ENCODE measurements around the gene GNAO1. TPM values are rescaled to one million over a fixed set of nuclear protein-coding genes. Genes with fewer than 3 reads are reported as not detected.

The GNAO1 gene
- polyA plus RNA-seq, 6 donors from 2014 or later = 0.07 to 0.55 TPM; not detected in 4

DNA sequence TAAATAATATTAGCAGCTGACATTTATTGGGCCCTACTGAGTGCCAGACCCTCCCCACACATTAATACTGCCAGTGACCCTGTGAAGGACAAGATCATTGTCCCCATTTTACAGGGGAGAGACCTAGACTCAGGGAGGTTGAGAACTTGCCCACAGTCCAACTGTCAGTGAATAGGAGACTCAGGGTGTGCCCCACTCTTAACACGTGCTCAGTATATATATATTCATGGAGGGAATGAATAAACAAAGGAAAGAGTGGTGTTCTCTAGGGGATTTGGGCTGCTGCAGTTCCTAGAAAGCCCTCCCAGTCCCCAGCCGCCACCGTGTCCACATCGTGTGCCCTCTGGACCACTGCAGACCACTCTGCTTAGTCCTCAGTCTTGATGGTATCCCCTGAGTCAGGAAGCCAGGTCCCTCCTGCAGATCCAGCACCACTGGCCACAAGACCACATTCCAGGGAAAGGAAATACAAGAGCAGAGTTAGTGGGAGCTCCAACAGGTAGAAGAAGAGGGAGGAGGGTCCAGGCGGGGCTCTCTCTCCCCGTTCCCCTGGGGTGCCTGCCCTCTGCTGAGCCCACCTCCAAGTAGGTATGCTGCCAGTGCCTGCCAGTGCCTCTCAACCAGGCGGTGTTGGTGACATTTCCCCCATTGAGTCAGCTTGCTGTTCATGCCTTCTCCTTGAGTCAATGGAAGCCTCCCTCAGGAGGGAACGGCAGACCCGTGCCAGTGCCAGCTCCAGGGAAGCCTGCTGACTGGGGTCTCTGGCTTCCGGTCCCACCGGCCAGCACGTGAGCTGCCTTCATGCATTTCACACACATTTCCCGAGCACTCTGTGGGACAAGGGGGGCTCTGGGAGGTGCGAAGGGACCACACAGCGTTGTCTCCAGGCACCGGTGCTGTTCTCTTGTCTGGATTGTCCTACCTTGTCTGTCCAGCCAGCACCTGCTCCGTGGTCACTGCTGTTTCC lies 75.6 kb downstream of the GNAO1 start:
- Mint-ChIP-seq H3K4me3 (no peak overlapping the region), H3K27me3 (peaks cover 9 to 20% (median 14%) of the 10 kb centered on the region in 3 donors), H3K4me1 (peaks cover 0 to 3% (median 2%) of the 10 kb centered on the region in 3 donors), H3K9me3 (peaks cover 0 to under 1% (median 0%) of the 10 kb centered on the region in 7 donors), H3K36me3 (no peaks in the 10 kb centered on the region), H3K27ac (no peak overlapping the region)
- DNase-seq (no peak), ATAC-seq (ENCODE audit: low read depth in 2 of 2) (no peak)

GRCh38 chr16:56267888-56268287 lies 76.6 kb downstream of the GNAO1 start:
- Mint-ChIP-seq H3K9me3 (peaks cover 0 to 1% (median 0%) of the 10 kb centered on the region in 7 donors), H3K4me1 (no peaks in the 10 kb centered on the region), H3K36me3 (no peaks in the 10 kb centered on the region), H3K4me3 (no peak overlapping the region), H3K27ac (no peak overlapping the region), H3K27me3 (peaks cover 8 to 24% (median 9%) of the 10 kb centered on the region in 3 donors)
- ATAC-seq (ENCODE audit: low read depth in 2 of 2) (no peak), DNase-seq (no peak)

- Mint-ChIP-seq H3K4me1 (no peaks in the 10 kb centered on the region), H3K4me3 (peak overlapping the region in 1 of 8 donors; percentile 31), H3K27me3 (peaks cover 7 to 25% (median 10%) of the 10 kb centered on the region in 3 donors), H3K27ac (no peak overlapping the region), H3K9me3 (peaks cover 0 to 6% (median 1%) of the 10 kb centered on the region in 7 donors), H3K36me3 (peaks cover 0 to 1% of the 10 kb centered on the region in 2 donors)
- ATAC-seq (ENCODE audit: low read depth in 2 of 2) = no peak
- no peak for DNase-seq
Measured at GRCh38 chr16:56268799-56269198, 77.5 kb downstream of the GNAO1 start.

- Mint-ChIP-seq H3K4me3 (peak overlapping the region in 1 of 8 donors; percentile 25), H3K36me3 (peaks cover 0 to 6% of the 10 kb centered on the region in 2 donors), H3K27ac (no peak overlapping the region), H3K27me3 (peaks cover 12 to 25% (median 14%) of the 10 kb centered on the region in 3 donors), H3K4me1 (no peaks in the 10 kb centered on the region), H3K9me3 (peaks cover 0 to 11% (median 3%) of the 10 kb centered on the region in 7 donors)
- DNase-seq (no peak), ATAC-seq (ENCODE audit: low read depth in 2 of 2) (no peak)
Measured at GRCh38 chr16:56269281-56269680, 78.0 kb downstream of the GNAO1 start.

DNA sequence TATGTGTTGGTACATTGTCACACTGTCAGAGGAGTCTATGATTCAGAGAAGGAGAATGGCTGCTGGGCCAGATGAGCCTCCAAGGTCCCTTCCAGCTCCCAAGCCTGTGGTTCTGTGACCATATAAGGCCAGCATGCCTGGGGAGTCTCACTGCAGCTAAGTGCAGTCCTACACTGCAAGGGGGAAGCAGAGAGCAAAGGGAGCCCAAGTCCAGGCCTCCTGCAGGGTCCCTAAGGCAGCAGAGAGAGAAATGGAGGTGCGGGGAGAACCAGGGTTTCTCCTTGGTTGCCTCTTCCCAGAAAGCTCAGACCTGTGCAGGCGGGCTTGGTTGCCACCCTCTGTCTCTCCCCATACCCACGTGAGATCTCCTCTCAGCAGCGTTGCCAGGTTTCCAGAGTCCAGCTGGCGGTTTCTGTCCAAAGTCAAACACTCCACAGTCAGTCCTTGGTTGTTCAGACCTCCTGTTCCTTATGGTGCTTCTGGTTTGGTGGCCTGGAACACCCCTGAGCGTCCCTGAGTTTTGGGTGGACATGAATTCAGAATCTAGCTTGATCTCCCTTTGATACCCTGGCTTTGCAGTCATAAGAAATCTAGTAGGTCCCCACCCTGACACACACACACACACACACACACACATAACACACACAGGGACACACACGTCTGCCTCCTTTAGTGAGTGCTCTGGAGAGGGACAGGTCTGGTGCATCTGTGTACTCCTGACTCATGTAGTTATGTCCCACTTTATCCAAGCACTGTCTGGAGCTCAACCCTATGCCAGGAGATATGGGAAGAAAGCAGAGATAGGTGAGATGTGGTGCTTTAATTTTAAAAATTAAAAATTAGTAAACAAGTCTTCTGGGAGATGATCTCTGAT lies 78.8 kb downstream of the GNAO1 start:
- DNase-seq = no peak
- Mint-ChIP-seq H3K27ac (no peak overlapping the region), H3K9me3 (peaks cover 0 to 13% (median 4%) of the 10 kb centered on the region in 7 donors), H3K27me3 (peaks cover 15 to 25% (median 17%) of the 10 kb centered on the region in 3 donors), H3K36me3 (peaks cover 0 to 10% of the 10 kb centered on the region in 2 donors), H3K4me3 (no peak overlapping the region), H3K4me1 (no peaks in the 10 kb centered on the region)
- no peak for ATAC-seq (ENCODE audit: low read depth in 2 of 2)

- Mint-ChIP-seq H3K36me3 (peaks cover 0 to 10% of the 10 kb centered on the region in 2 donors), H3K4me1 (no peaks in the 10 kb centered on the region), H3K27ac (no peak overlapping the region), H3K4me3 (no peak overlapping the region), H3K9me3 (peaks cover 0 to 13% (median 4%) of the 10 kb centered on the region in 7 donors), H3K27me3 (peaks cover 17 to 25% (median 17%) of the 10 kb centered on the region in 3 donors)
- ATAC-seq (ENCODE audit: low read depth in 2 of 2) = no peak
- DNase-seq = no peak
Measured at GRCh38 chr16:56270828-56271227, 79.5 kb downstream of the GNAO1 start.

DNA sequence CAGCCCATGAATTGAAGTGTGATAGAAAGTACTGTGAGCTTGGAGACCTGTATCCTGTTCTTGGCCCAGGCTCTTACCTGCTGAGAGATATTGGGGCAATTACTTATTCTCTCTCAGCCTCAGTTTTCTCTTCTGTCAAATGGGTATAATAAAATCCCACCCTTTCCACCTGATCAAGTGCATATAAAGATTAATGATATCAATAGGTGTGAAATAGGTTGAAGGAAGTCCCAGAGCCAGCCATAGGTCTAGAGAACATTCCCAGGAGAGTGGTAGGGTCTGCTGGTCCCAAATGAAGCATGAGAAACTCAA lies 81.2 kb downstream of the GNAO1 start:
- H3K36me3 Mint-ChIP-seq = peaks cover 0 to 10% of the 10 kb centered on the region in 2 donors
- H3K4me1 Mint-ChIP-seq = peaks cover 0 to 1% (median 0%) of the 10 kb centered on the region in 3 donors
- H3K9me3 Mint-ChIP-seq = peaks cover 0 to 13% (median 4%) of the 10 kb centered on the region in 7 donors
- H3K4me3 Mint-ChIP-seq = no peak overlapping the region
- ATAC-seq (ENCODE audit: low read depth in 2 of 2) (no peak), DNase-seq (no peak)
- peaks cover 21 to 25% (median 21%) of the 10 kb centered on the region in 3 donors for H3K27me3 Mint-ChIP-seq
- H3K27ac Mint-ChIP-seq = no peak overlapping the region

- Mint-ChIP-seq H3K27me3 (peaks cover 14 to 16% (median 16%) of the 10 kb centered on the region in 3 donors), H3K36me3 (peaks cover 0 to 10% of the 10 kb centered on the region in 2 donors), H3K4me3 (no peak overlapping the region), H3K27ac (no peak overlapping the region), H3K9me3 (peaks cover 0 to 13% (median 4%) of the 10 kb centered on the region in 7 donors), H3K4me1 (peaks cover 0 to 4% (median 4%) of the 10 kb centered on the region in 3 donors)
- no peak for ATAC-seq (ENCODE audit: low read depth in 2 of 2)
- DNase-seq = no peak
Measured at GRCh38 chr16:56273615-56274014, 82.3 kb downstream of the GNAO1 start.

DNA sequence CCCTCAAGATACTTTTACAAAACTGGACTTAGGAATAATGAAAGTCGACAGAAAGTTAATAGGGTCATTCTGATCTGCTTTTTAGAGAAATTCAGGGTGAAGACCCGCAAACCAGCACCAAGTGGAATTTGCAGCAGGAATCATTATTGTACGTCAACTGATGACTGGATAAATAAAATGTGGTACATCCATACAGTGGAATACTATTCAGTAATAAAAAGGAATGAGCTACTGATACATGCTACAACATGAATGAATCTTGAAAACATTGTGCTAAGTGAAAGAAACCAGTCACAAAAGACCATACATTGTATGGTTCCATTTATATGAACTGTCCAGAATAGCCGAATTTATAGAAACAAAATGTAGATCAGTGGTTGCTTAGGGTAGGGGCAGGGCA lies 83.1 kb downstream of the GNAO1 start:
- peaks cover 0 to 10% of the 10 kb centered on the region in 2 donors for H3K36me3 Mint-ChIP-seq

GRCh38 chr16:56275076-56275475 lies 83.8 kb downstream of the GNAO1 start:
- no peak overlapping the region for H3K4me3 Mint-ChIP-seq
- H3K27ac Mint-ChIP-seq = peak overlapping the region in 1 of 6 donors; percentile 61
- DNase-seq (no peak), ATAC-seq (ENCODE audit: low read depth in 2 of 2) (no peak)
- H3K36me3 Mint-ChIP-seq = peaks cover 0 to 10% of the 10 kb centered on the region in 2 donors
- H3K27me3 Mint-ChIP-seq = peaks cover 5 to 14% (median 13%) of the 10 kb centered on the region in 3 donors
- peaks cover 0 to 13% (median 4%) of the 10 kb centered on the region in 7 donors for H3K9me3 Mint-ChIP-seq
- peaks cover 7 to 16% (median 15%) of the 10 kb centered on the region in 3 donors for H3K4me1 Mint-ChIP-seq

More for the DNA sequence above, 83.1 kb downstream of the GNAO1 start:
- H3K4me3 Mint-ChIP-seq = no peak overlapping the region
- H3K9me3 Mint-ChIP-seq = peaks cover 0 to 13% (median 4%) of the 10 kb centered on the region in 7 donors
- no peak for ATAC-seq (ENCODE audit: low read depth in 2 of 2)
- peaks cover 5 to 12% (median 12%) of the 10 kb centered on the region in 3 donors for H3K4me1 Mint-ChIP-seq
- no peak overlapping the region for H3K27ac Mint-ChIP-seq
- peaks cover 9 to 14% (median 13%) of the 10 kb centered on the region in 3 donors for H3K27me3 Mint-ChIP-seq
- DNase-seq = no peak

GRCh38 chr16:56275801-56276200 lies 84.5 kb downstream of the GNAO1 start:
- H3K27ac Mint-ChIP-seq = no peak overlapping the region
- H3K36me3 Mint-ChIP-seq = peaks cover 0 to 10% of the 10 kb centered on the region in 2 donors
- ATAC-seq (ENCODE audit: low read depth in 2 of 2) = no peak

GRCh38 chr16:56277075-56277474 lies 85.8 kb downstream of the GNAO1 start:
- ATAC-seq (ENCODE audit: low read depth in 2 of 2) (no peak), DNase-seq (no peak)
- H3K9me3 Mint-ChIP-seq = peaks cover 0 to 13% (median 4%) of the 10 kb centered on the region in 7 donors
- peaks cover 15 to 31% (median 31%) of the 10 kb centered on the region in 3 donors for H3K4me1 Mint-ChIP-seq
- H3K4me3 Mint-ChIP-seq = no peak overlapping the region
- no peak overlapping the region for H3K27ac Mint-ChIP-seq
- peaks cover 0 to 10% of the 10 kb centered on the region in 2 donors for H3K36me3 Mint-ChIP-seq
- peaks cover 5 to 14% (median 13%) of the 10 kb centered on the region in 3 donors for H3K27me3 Mint-ChIP-seq

More at GRCh38 chr16:56275801-56276200, 84.5 kb downstream of the GNAO1 start:
- DNase-seq = no peak
- H3K27me3 Mint-ChIP-seq = peaks cover 5 to 14% (median 13%) of the 10 kb centered on the region in 3 donors
- peaks cover 0 to 13% (median 4%) of the 10 kb centered on the region in 7 donors for H3K9me3 Mint-ChIP-seq
- no peak overlapping the region for H3K4me3 Mint-ChIP-seq
- peaks cover 7 to 21% (median 21%) of the 10 kb centered on the region in 3 donors for H3K4me1 Mint-ChIP-seq

All from naive B cell (primary cell).